Adrenal gland (tissue), 5 donors: ENCODE results near the gene DOK6.

ENCODE experiments used
- POLR2A ChIP-seq, 2 donors: fragments of 450-650 bp; IDR thresholded peaks; one replicate each; pipeline ENCODE4 v1.6.1; 2017; ENCODE audit warnings: antibody characterized with exemption in 2 of 2, mild to moderate bottlenecking in 2 of 2, moderate library complexity in 1 of 2
- TF ChIP-seq, protein P1 (sequence below), 6 experiments: fragments of 450-650 bp in 4 of 6; fragments of 200-600 bp in 2 of 6; sonication (generic) in 1 of 6; IDR thresholded peaks; 1 replicate in 5 of 6; 2 replicates in 1 of 6; pipeline versions ENCODE4 v1.5.1 to v1.8.0; 2016 to 2021; ENCODE audit warnings: antibody characterized with exemption in 6 of 6, mild to moderate bottlenecking in 2 of 6, moderate library complexity in 1 of 6
- donor health status: DM: no; HTN: no; CAD: no.

- TF ChIP-seq POLR2A (IDR thresholded peaks at IDR 0.05): no peak
- TF ChIP-seq, protein P1, sequence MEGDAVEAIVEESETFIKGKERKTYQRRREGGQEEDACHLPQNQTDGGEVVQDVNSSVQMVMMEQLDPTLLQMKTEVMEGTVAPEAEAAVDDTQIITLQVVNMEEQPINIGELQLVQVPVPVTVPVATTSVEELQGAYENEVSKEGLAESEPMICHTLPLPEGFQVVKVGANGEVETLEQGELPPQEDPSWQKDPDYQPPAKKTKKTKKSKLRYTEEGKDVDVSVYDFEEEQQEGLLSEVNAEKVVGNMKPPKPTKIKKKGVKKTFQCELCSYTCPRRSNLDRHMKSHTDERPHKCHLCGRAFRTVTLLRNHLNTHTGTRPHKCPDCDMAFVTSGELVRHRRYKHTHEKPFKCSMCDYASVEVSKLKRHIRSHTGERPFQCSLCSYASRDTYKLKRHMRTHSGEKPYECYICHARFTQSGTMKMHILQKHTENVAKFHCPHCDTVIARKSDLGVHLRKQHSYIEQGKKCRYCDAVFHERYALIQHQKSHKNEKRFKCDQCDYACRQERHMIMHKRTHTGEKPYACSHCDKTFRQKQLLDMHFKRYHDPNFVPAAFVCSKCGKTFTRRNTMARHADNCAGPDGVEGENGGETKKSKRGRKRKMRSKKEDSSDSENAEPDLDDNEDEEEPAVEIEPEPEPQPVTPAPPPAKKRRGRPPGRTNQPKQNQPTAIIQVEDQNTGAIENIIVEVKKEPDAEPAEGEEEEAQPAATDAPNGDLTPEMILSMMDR (IDR thresholded peaks at IDR 0.05): no peak
Observed at GRCh38 chr18:69870736-69871135, 470.0 kb downstream of the DOK6 start.
